Measurements from ENCODE around the gene GALNT10. TPM values are rescaled to one million over a fixed set of nuclear protein-coding genes. Genes with fewer than 3 reads are reported as not detected.
A peak's percentile ranks its signal among the peaks of the same experiment; 100 is the strongest.

GALNT10 gene
- total and polyA plus RNA-seq, 2 donors (not counting 1 experiment from before 2014, with no cell fraction given) = 18.3 to 35.8 TPM

GRCh38 chr5:154203798-154204578 is 13.5 kb downstream of the GALNT10 start:
- Histone ChIP-seq H3K36me3 (ENCODE audit: control insufficient read depth, insufficient read depth, low read length) (peaks cover 2% of the 10 kb centered on the region), H2AFZ (ENCODE audit: low read length) (no peak overlapping the region), H3K79me2 (ENCODE audit: control insufficient read depth, insufficient read depth, low read length) (peaks cover 3% of the 10 kb centered on the region), H3K9ac (ENCODE audit: insufficient read depth, low read length) (no peak overlapping the region), H3K4me1 (ENCODE audit: control insufficient read depth, extremely low read depth, insufficient read depth, low read length) (peaks cover 6% of the 10 kb centered on the region), H4K20me1 (ENCODE audit: control insufficient read depth, extremely low read depth, insufficient read depth, low read length) (no peaks in the 10 kb centered on the region), H3K9me3 (ENCODE audit: control insufficient read depth, insufficient read depth, low read depth, low read length) (no peaks in the 10 kb centered on the region), H3K4me2 (ENCODE audit: extremely low read depth, insufficient read depth, low read length) (no peak overlapping the region), H3K4me3 (replicated peaks in 1 of 4; ENCODE audit: control extremely low read depth in 1 of 4, insufficient read depth in 1 of 4, low read depth in 3 of 4, low read length in 4 of 4) (no peak overlapping the region), H3K27ac (ENCODE audit: insufficient read depth, low read length) (no peak overlapping the region), H3K27me3 (ENCODE audit: control insufficient read depth, insufficient read depth, low read length) (no peaks in the 10 kb centered on the region)
- TF ChIP-seq CTCF (conservative IDR thresholded peaks at IDR 0.05 in 1 of 2, IDR thresholded peaks at IDR 0.05 in 1 of 2; ENCODE audit: low read depth in 1 of 2, low read length in 2 of 2) (no peak), EZH2 (IDR thresholded peaks at IDR 0.05; ENCODE audit: low read length, missing control alignments) (no peak)
- DNase-seq (ENCODE audit: low read depth in 2 of 2) = no peak

- Histone ChIP-seq H3K36me3 (ENCODE audit: control insufficient read depth, insufficient read depth, low read length) (peaks cover 2% of the 10 kb centered on the region), H3K4me2 (ENCODE audit: extremely low read depth, insufficient read depth, low read length) (no peak overlapping the region), H3K79me2 (ENCODE audit: control insufficient read depth, insufficient read depth, low read length) (peaks cover 2% of the 10 kb centered on the region), H3K27ac (ENCODE audit: insufficient read depth, low read length) (no peak overlapping the region), H3K9me3 (ENCODE audit: control insufficient read depth, insufficient read depth, low read depth, low read length) (no peaks in the 10 kb centered on the region), H2AFZ (ENCODE audit: low read length) (no peak overlapping the region), H3K27me3 (ENCODE audit: control insufficient read depth, insufficient read depth, low read length) (no peaks in the 10 kb centered on the region), H3K4me1 (ENCODE audit: control insufficient read depth, extremely low read depth, insufficient read depth, low read length) (no peaks in the 10 kb centered on the region), H3K9ac (ENCODE audit: insufficient read depth, low read length) (no peak overlapping the region), H3K4me3 (replicated peaks in 1 of 4; ENCODE audit: control extremely low read depth in 1 of 4, insufficient read depth in 1 of 4, low read depth in 3 of 4, low read length in 4 of 4) (no peak overlapping the region), H4K20me1 (ENCODE audit: control insufficient read depth, extremely low read depth, insufficient read depth, low read length) (no peaks in the 10 kb centered on the region)
- no peak for TF ChIP-seq CTCF (conservative IDR thresholded peaks at IDR 0.05 in 1 of 2, IDR thresholded peaks at IDR 0.05 in 1 of 2; ENCODE audit: low read depth in 1 of 2, low read length in 2 of 2)
- no peak for TF ChIP-seq EZH2 (IDR thresholded peaks at IDR 0.05; ENCODE audit: low read length, missing control alignments)
- peak; percentile 46 to 86 for DNase-seq (ENCODE audit: low read depth in 2 of 2)
Measured at GRCh38 chr5:154205441-154206117, 15.0 kb downstream of the GALNT10 start.

- Histone ChIP-seq H2AFZ (ENCODE audit: low read length) (no peak overlapping the region), H3K4me3 (replicated peaks in 1 of 4; ENCODE audit: control extremely low read depth in 1 of 4, insufficient read depth in 1 of 4, low read depth in 3 of 4, low read length in 4 of 4) (no peak overlapping the region), H3K27me3 (ENCODE audit: control insufficient read depth, insufficient read depth, low read length) (no peaks in the 10 kb centered on the region), H4K20me1 (ENCODE audit: control insufficient read depth, extremely low read depth, insufficient read depth, low read length) (no peaks in the 10 kb centered on the region), H3K9me3 (ENCODE audit: control insufficient read depth, insufficient read depth, low read depth, low read length) (no peaks in the 10 kb centered on the region), H3K4me1 (ENCODE audit: control insufficient read depth, extremely low read depth, insufficient read depth, low read length) (no peaks in the 10 kb centered on the region), H3K4me2 (ENCODE audit: extremely low read depth, insufficient read depth, low read length) (no peak overlapping the region), H3K9ac (ENCODE audit: insufficient read depth, low read length) (no peak overlapping the region), H3K79me2 (ENCODE audit: control insufficient read depth, insufficient read depth, low read length) (no peaks in the 10 kb centered on the region), H3K36me3 (ENCODE audit: control insufficient read depth, insufficient read depth, low read length) (peaks cover 2% of the 10 kb centered on the region), H3K27ac (ENCODE audit: insufficient read depth, low read length) (no peak overlapping the region)
- DNase-seq (ENCODE audit: low read depth in 2 of 2) = no peak
- TF ChIP-seq CTCF (conservative IDR thresholded peaks at IDR 0.05 in 1 of 2, IDR thresholded peaks at IDR 0.05 in 1 of 2; ENCODE audit: low read depth in 1 of 2, low read length in 2 of 2) = no peak
- TF ChIP-seq EZH2 (IDR thresholded peaks at IDR 0.05; ENCODE audit: low read length, missing control alignments) = no peak
Measured at GRCh38 chr5:154206311-154206710, 15.8 kb downstream of the GALNT10 start.

Measured in fibroblast of lung (primary cell).